ENCODE results near the gene GUCY2D.

The GUCY2D gene

DNA sequence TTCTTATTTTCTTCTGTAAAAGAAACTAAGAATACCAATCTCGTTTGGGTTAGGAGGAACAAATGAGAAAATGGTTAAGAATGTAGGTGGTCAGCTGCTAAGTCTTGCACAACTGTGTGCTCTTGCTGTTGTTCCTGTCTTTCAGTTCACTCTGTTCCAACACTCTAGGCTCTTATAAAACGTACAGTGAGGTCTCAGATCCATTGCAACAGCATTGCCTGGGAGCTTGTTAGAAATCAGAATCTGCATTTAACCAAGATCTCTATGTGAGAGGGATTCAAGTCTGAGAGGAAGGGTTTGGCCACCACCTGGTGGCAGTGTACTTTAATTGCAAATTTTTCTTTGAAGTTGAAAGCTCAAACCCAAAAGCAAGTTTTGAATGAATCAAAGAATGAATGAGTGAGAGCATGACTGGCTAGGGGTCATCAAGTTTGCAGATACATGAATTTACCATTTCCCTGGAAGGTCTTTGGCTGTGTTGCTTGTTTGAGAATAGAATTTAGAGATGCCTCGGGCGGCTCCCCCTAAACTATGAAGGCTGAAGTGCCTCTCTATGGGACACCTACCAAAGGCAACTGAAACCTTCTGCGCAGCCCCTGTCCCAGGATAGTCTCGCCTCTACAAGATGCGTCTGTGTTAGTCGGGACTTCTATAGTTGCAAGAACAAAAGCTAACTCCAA is 39.0 kb downstream of the GUCY2D start:
- Histone ChIP-seq H3K27me3 (ENCODE audit: control insufficient read depth, insufficient read depth, low read length) (peaks cover 3% of the 10 kb centered on the region), H3K4me3 (ENCODE audit: low read depth, low read length) (no peak overlapping the region), H3K79me2 (no peaks in the 10 kb centered on the region), H3K9ac (no peak overlapping the region), H3K27ac (no peak overlapping the region), H3K36me3 (ENCODE audit: control insufficient read depth, insufficient read depth, low read length) (no peaks in the 10 kb centered on the region), H3K4me2 (ENCODE audit: low read length) (no peak overlapping the region), H3K9me3 (ENCODE audit: control insufficient read depth, low read length) (no peaks in the 10 kb centered on the region), H2AFZ (no peak overlapping the region), H3K4me1 (no peaks in the 10 kb centered on the region)
- TF ChIP-seq, protein P1, sequence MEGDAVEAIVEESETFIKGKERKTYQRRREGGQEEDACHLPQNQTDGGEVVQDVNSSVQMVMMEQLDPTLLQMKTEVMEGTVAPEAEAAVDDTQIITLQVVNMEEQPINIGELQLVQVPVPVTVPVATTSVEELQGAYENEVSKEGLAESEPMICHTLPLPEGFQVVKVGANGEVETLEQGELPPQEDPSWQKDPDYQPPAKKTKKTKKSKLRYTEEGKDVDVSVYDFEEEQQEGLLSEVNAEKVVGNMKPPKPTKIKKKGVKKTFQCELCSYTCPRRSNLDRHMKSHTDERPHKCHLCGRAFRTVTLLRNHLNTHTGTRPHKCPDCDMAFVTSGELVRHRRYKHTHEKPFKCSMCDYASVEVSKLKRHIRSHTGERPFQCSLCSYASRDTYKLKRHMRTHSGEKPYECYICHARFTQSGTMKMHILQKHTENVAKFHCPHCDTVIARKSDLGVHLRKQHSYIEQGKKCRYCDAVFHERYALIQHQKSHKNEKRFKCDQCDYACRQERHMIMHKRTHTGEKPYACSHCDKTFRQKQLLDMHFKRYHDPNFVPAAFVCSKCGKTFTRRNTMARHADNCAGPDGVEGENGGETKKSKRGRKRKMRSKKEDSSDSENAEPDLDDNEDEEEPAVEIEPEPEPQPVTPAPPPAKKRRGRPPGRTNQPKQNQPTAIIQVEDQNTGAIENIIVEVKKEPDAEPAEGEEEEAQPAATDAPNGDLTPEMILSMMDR (IDR thresholded peaks at IDR 0.05) = peak; percentile 26

DNA sequence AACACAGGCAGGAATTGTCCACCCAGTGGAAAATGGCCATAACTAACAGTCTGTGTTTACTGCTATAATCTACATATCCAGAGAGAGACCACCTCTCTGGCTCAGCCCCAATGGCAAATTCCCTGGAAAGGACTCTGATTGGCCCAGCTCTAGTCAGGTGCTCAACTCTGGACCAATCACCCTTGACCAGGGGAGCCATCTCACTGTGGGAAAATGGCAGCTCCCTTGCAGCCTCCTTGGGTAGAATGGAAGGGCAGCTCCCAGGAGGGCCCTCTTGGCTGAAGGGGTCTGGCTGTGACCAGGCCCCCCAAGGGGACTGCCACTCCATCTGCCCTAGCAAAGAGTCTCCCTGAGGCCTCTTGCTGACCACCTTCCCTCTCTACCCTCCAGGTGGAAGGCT is 39.6 kb downstream of the GUCY2D start:
- H3K9ac ChIP-seq = no peak overlapping the region
- no peaks in the 10 kb centered on the region for H3K4me1 ChIP-seq
- H3K4me3 ChIP-seq (ENCODE audit: low read depth, low read length) = no peak overlapping the region
- no peak overlapping the region for H3K27ac ChIP-seq
- no peak overlapping the region for H2AFZ ChIP-seq
- H3K36me3 ChIP-seq (ENCODE audit: control insufficient read depth, insufficient read depth, low read length) = no peaks in the 10 kb centered on the region
- H3K79me2 ChIP-seq = no peaks in the 10 kb centered on the region
- TF ChIP-seq, protein P1 (IDR thresholded peaks at IDR 0.05) = no peak
- peaks cover 3% of the 10 kb centered on the region for H3K27me3 ChIP-seq (ENCODE audit: control insufficient read depth, insufficient read depth, low read length)
- H3K9me3 ChIP-seq (ENCODE audit: control insufficient read depth, low read length) = no peaks in the 10 kb centered on the region
- no peak overlapping the region for H3K4me2 ChIP-seq (ENCODE audit: low read length)

DNA sequence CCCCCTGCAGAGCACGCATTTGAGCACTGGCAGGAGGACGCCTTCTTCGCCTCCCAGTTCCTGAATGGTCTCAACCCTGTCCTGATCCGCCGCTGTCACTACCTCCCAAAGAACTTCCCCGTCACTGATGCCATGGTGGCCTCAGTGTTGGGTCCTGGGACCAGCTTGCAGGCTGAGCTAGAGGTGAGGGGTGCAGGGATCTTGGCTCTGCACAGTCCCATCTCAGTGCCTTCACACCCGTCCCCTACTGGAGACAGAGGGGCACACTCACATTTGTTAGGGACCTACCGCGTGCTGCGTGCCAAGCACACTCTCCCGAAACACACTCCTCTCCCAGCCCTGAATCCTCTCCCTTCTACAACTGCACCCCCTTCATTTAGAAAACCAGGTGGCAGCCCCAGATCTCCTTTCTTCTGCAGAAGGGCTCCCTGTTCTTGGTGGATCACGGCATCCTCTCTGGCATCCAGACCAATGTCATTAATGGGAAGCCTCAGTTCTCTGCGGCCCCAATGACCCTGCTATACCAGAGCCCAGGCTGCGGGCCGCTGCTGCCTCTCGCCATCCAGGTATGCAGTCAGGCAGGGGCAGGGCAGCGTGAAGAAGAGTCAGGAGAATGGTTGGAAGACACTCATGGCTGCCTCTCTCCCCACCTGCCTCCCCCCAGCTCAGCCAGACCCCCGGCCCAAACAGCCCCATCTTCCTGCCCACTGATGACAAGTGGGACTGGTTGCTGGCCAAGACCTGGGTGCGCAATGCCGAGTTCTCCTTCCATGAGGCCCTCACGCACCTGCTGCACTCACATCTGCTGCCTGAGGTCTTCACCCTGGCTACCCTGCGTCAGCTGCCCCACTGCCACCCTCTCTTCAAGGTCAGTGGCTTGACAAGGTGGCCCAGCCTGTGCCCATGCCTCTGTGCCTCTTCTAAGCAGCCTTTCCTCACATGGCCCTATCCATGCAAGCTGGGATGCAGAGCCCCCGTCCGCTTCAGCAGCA is 42.7 kb downstream of the GUCY2D start:
- no peak overlapping the region for H3K27ac ChIP-seq
- no peaks in the 10 kb centered on the region for H3K36me3 ChIP-seq (ENCODE audit: control insufficient read depth, insufficient read depth, low read length)
- no peaks in the 10 kb centered on the region for H3K9me3 ChIP-seq (ENCODE audit: control insufficient read depth, low read length)
- H3K4me1 ChIP-seq = no peaks in the 10 kb centered on the region
- no peak overlapping the region for H2AFZ ChIP-seq
- H3K27me3 ChIP-seq (ENCODE audit: control insufficient read depth, insufficient read depth, low read length) = no peaks in the 10 kb centered on the region
- TF ChIP-seq, protein P1 (IDR thresholded peaks at IDR 0.05) = no peak
- H3K79me2 ChIP-seq = no peaks in the 10 kb centered on the region
- H3K4me2 ChIP-seq (ENCODE audit: low read length) = no peak overlapping the region
- no peak overlapping the region for H3K9ac ChIP-seq
- no peak overlapping the region for H3K4me3 ChIP-seq (ENCODE audit: low read depth, low read length)

GRCh38 chr17:8046306-8046928 is 44.0 kb downstream of the GUCY2D start:
- no peaks in the 10 kb centered on the region for H3K27me3 ChIP-seq (ENCODE audit: control insufficient read depth, insufficient read depth, low read length)
- no peaks in the 10 kb centered on the region for H3K36me3 ChIP-seq (ENCODE audit: control insufficient read depth, insufficient read depth, low read length)
- TF ChIP-seq, protein P1 (IDR thresholded peaks at IDR 0.05) = no peak
- H3K9me3 ChIP-seq (ENCODE audit: control insufficient read depth, low read length) = no peaks in the 10 kb centered on the region
- no peak overlapping the region for H3K4me3 ChIP-seq (ENCODE audit: low read depth, low read length)
- H3K4me1 ChIP-seq = no peaks in the 10 kb centered on the region
- H3K4me2 ChIP-seq (ENCODE audit: low read length) = no peak overlapping the region
- no peak overlapping the region for H3K27ac ChIP-seq
- no peak overlapping the region for H3K9ac ChIP-seq
- H3K79me2 ChIP-seq = no peaks in the 10 kb centered on the region
- H2AFZ ChIP-seq = no peak overlapping the region

Measured in parathyroid adenoma (tissue), 2 donors.